GM03348 (cell line): ENCODE measurements around the gene OR51F2.
"Not testable (repeated sequence)": the region's sequence is repeated elsewhere in the genome, so short reads cannot be mapped to it uniquely, and the experiment has no call there.

ENCODE experiments used
- DNase-seq: peaks from one replicate; pipeline ENCODE4 v3.0.0; 2012; ENCODE audit warnings: low spot score

The OR51F2 gene

GRCh38 chr11:4821021-4821420, at the start of gene OR51F2:
TSS of gene OR51F2 (plus strand) at chr11:4821321. CDS start at chr11:4821422, 101 bp downstream.
- no peak for DNase-seq

- DNase-seq: no peak
Measured at GRCh38 chr11:4782454-4782853, 38.7 kb upstream of the OR51F2 start.

- no peak for DNase-seq
Measured at GRCh38 chr11:4797206-4797605, 23.9 kb upstream of the OR51F2 start.

GRCh38 chr11:4798427-4799183, 22.5 kb upstream of the OR51F2 start:
- no peak for DNase-seq

- not testable (repeated sequence) for DNase-seq
Measured at GRCh38 chr11:4801316-4801715, 19.8 kb upstream of the OR51F2 start.

GRCh38 chr11:4804280-4804679, 16.8 kb upstream of the OR51F2 start, which contains the start of gene OR52R1:
TSS of gene OR52R1 (minus strand) at chr11:4804380. CDS start at chr11:4804380, 0 bp downstream.
- no peak for DNase-seq

- DNase-seq: no peak
Measured at GRCh38 chr11:4808476-4808875, 12.6 kb upstream of the OR51F2 start.

GRCh38 chr11:4809246-4809645, 11.9 kb upstream of the OR51F2 start:
- no peak for DNase-seq

GRCh38 chr11:4825132-4825531, 4.0 kb downstream of the OR51F2 start:
- DNase-seq: no peak

- DNase-seq: no peak
Measured at GRCh38 chr11:4826425-4826824, 5.3 kb downstream of the OR51F2 start.

GRCh38 chr11:4830346-4830745, 9.2 kb downstream of the OR51F2 start:
- no peak for DNase-seq

GRCh38 chr11:4830909-4831308, 9.8 kb downstream of the OR51F2 start:
- DNase-seq: no peak

GRCh38 chr11:4839851-4840549, 18.9 kb downstream of the OR51F2 start:
- no peak for DNase-seq

- no peak for DNase-seq
Measured at GRCh38 chr11:4848908-4849532, 27.9 kb downstream of the OR51F2 start, which contains the start of gene OR51S1. TSS of gene OR51S1 (minus strand) at chr11:4849208. CDS start at chr11:4849208, 0 bp downstream.

- no peak for DNase-seq
Measured at GRCh38 chr11:4851033-4851432, 29.9 kb downstream of the OR51F2 start.

GRCh38 chr11:4854286-4854685, 33.2 kb downstream of the OR51F2 start:
- DNase-seq: not testable (repeated sequence)

- DNase-seq: no peak
Measured at GRCh38 chr11:4862447-4863236, 41.5 kb downstream of the OR51F2 start.

- DNase-seq: no peak
Measured at GRCh38 chr11:4863876-4864275, 42.8 kb downstream of the OR51F2 start.

- no peak for DNase-seq
Measured at GRCh38 chr11:4865855-4866254, 44.7 kb downstream of the OR51F2 start.
